ACC112 (cell line): Measurements from ENCODE around the gene FSTL1.

Experiments
- H2AFZ ChIP-seq: fragments of 200-600 bp; sonication (generic); one replicate; pipeline ENCODE4 v1.6.0; 2017; ENCODE audit warnings: antibody characterized with exemption, low read length; ENCODE audit not compliant: unreplicated experiment
- H3K27ac ChIP-seq: fragments of 200-600 bp; sonication (generic); 2 replicates; pipeline ENCODE4 v1.5.1; 2014; ENCODE audit warnings: low read depth, mild to moderate bottlenecking, antibody characterized with exemption, low read length, moderate library complexity
- H3K27me3 ChIP-seq: fragments of 200-600 bp; sonication (generic); 2 replicates; pipeline ENCODE4 v1.6.1; 2014; ENCODE audit warnings: mild to moderate bottlenecking, antibody characterized with exemption, low read length, moderate library complexity, mixed read lengths; ENCODE audit not compliant: insufficient read depth
- H3K36me3 ChIP-seq: fragments of 200-600 bp; sonication (generic); 2 replicates; pipeline ENCODE4 v1.6.1; 2016; ENCODE audit warnings: mild to moderate bottlenecking, antibody characterized with exemption, low read length, moderate library complexity, mixed read lengths; ENCODE audit not compliant: insufficient read depth
- H3K4me1 ChIP-seq: fragments of 200-600 bp; sonication (generic); one replicate; pipeline ENCODE4 v1.6.1; 2016; ENCODE audit warnings: low read length, mixed read lengths; ENCODE audit not compliant: insufficient read depth, unreplicated experiment, control insufficient read depth
- H3K4me3 ChIP-seq: fragments of 200-600 bp; sonication (generic); 2 replicates; pipeline ENCODE4 v1.5.1; 2014; ENCODE audit warnings: mild to moderate bottlenecking, low read depth, low read length
- H3K79me2 ChIP-seq: fragments of 200-600 bp; sonication (generic); one replicate; pipeline ENCODE4 v1.6.0; 2016; ENCODE audit warnings: low read length; ENCODE audit not compliant: control insufficient read depth, unreplicated experiment, insufficient read depth

Gene FSTL1, protein sequence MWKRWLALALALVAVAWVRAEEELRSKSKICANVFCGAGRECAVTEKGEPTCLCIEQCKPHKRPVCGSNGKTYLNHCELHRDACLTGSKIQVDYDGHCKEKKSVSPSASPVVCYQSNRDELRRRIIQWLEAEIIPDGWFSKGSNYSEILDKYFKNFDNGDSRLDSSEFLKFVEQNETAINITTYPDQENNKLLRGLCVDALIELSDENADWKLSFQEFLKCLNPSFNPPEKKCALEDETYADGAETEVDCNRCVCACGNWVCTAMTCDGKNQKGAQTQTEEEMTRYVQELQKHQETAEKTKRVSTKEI

DNA sequence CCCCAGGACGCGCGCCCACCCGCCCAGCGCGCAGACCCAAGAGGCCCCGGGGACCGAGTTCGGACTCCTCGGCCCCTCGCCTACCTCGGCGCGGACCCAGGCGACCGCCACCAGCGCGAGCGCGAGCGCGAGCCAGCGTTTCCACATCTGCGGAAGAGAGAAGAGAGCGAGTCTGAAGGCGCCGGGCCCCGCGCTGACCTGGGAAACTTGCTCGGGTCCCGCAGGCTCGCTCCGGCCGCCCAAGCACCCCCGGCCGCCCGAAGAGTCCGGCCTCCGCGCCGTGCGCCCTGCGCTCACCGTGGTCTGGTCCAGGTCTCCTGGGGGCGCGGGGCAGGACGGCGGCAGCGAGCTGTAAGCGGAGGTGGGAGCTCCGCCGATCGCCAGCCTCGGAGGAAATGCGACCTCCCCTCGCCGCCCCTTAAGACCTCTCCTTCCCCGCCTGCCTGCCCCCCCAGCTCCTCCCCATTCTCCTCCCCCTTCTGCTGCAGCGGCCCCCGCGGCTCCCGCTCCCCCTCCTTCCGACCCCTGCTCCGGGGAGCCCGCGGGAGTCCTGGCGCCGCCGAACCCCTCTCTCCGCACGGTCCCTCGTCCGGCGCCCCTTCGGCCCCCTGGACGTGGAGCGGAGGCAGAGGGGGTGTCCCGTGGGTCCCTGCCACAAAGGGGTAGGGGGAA lies at the start of gene FSTL1:
TSS of gene FSTL1 (minus strand) at position 393 of the 672 bp plus-strand sequence. CDS start at position 147, 246 bp downstream.
- H3K27ac ChIP-seq = peak within 1 kb of the TSS; percentile 91
- H3K79me2 ChIP-seq = peaks cover 51% of the 10 kb centered on the region
- H3K4me3 ChIP-seq = peak within 1 kb of the TSS; percentile 88
- H3K4me1 ChIP-seq = peaks cover 35% of the 10 kb centered on the region
- H3K27me3 ChIP-seq = no peaks in the 10 kb centered on the region
- peaks cover 7% of the 10 kb centered on the region; the same call in 1 of the 2 replicates for H3K36me3 ChIP-seq
- peak within 1 kb of the TSS; percentile 81 for H2AFZ ChIP-seq

DNA sequence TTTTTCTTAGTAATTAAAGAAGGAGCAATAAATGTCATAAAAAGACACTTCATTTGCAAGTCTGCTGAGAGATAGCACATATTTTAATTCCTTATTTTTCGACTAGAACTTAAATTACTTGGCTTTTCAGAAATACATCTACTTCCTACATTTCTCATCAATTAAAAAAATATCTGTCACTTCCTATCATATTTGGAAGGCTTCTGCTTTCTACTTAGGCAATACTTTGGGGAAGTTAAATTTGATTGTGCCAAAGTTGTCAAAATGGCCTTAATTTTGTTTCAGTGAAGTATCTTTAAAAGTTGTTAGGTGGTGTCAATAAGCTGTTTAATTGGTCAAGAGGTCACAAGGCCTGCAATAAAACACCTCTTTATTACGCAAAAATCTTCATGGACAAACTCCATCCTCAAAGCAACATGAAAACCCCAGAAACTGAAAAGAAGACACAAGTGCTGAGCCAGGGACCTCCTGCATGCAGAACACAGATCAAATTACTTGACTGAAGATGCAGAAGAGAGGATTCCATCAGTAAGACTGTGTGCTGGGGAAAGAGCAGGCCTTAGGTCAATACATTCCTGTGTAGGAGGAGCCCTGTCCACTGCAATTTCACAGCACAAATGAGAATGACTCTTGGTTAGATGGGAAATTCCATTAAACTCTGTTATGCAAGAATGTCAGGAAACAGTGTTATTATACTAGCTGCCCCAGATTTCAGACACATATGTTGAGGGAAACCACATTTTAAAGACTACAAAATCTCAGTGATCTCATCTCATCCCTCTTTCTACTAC lies 48.0 kb upstream of the FSTL1 start:
- H3K79me2 ChIP-seq = no peaks in the 10 kb centered on the region
- peaks cover 39% of the 10 kb centered on the region for H3K4me1 ChIP-seq
- H3K27me3 ChIP-seq = no peaks in the 10 kb centered on the region
- no peak overlapping the region for H3K4me3 ChIP-seq
- H2AFZ ChIP-seq = no peak overlapping the region
- H3K36me3 ChIP-seq = no peaks in the 10 kb centered on the region
- peak overlapping the region; percentile 66 for H3K27ac ChIP-seq

DNA sequence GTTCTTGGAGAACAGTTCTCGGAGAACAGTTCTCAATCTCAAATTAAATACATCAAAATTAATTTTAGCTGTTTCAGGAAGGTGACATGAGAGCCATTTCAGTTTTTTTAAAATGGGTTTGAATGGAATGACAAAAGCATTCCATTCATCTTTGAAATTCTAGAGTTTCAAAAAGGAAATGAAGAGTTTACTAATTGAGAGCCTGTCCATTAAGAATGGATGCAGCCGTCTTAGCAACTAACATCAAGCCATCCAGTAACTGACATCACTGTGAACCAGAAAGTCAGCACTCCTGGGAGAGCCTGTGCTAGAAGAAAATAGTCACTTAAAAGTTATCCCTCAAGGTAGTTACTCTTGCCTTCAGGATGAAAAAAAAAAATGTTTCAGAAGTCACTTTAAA lies 47.0 kb upstream of the FSTL1 start:
- peak overlapping the region; percentile 4 for H2AFZ ChIP-seq
- peak overlapping the region; percentile 69; the same call in 1 of the 2 replicates for H3K4me3 ChIP-seq
- H3K79me2 ChIP-seq = no peaks in the 10 kb centered on the region
- no peaks in the 10 kb centered on the region for H3K36me3 ChIP-seq
- peaks cover 39% of the 10 kb centered on the region for H3K4me1 ChIP-seq
- H3K27ac ChIP-seq = peak overlapping the region; percentile 94
- H3K27me3 ChIP-seq = no peaks in the 10 kb centered on the region

DNA sequence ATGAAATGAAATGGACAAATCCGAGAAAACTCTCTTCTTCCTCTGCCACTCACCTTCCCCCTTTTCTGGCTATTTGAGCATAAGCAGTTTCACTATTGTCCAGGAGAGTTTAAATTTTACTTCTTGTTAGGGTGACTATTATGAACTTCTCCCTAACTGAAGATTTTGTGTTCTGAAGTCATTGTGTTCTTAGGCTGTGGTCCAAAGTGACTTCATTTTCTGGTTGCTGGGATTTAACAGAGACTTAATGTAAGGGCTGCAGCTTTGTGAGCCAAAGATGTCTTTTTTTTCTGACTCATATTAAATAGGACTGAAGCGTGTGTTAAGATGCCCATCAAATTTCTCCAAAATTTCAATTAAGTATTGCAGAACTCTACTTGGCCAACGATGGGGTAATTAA lies 46.5 kb upstream of the FSTL1 start:
- H3K27ac ChIP-seq = peak overlapping the region; percentile 94

DNA sequence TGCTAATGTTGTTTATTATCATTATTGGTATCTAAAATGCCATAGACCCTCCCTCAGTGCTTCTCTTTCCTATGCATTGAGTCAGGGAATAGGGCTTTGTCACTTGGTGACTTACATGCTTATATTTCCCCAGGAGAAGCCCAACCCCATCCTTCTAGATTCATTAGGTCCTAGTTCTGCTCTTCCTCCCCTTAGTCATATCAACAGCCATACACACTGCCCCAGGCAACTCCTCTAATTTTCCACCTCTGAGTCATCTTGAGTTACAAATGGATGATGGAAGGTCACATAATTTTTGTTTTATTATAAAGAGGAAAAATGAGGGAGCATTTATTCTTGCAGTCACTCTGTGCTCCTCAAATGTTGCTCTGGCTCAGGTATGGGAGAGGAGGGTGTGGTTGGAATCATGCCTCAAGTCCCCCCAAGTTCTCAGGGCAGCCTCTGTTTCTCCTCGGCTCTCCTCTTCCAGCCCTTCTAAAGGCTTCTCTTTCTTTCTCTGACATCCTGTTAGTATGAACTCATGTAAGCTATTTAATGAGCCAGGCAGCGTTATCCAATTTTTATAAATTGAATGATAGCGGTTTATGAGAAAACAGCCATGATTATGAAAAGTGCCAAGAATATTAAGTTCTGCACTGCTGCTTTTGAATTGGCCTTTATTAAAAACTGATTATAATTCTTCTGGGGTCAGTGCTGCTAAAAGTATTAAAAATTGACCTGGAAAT lies 45.6 kb upstream of the FSTL1 start:
- Histone ChIP-seq H3K27me3 (no peaks in the 10 kb centered on the region), H3K36me3 (no peaks in the 10 kb centered on the region), H3K79me2 (no peaks in the 10 kb centered on the region), H3K4me1 (peaks cover 39% of the 10 kb centered on the region), H3K27ac (peak overlapping the region; percentile 94), H2AFZ (peak overlapping the region; percentile 34), H3K4me3 (peak overlapping the region; percentile 69)

More for the DNA sequence above, 46.5 kb upstream of the FSTL1 start:
- H3K4me3 ChIP-seq = peak overlapping the region; percentile 69
- peaks cover 39% of the 10 kb centered on the region for H3K4me1 ChIP-seq
- no peaks in the 10 kb centered on the region for H3K79me2 ChIP-seq
- peak overlapping the region; percentile 34 for H2AFZ ChIP-seq
- no peaks in the 10 kb centered on the region for H3K36me3 ChIP-seq
- H3K27me3 ChIP-seq = no peaks in the 10 kb centered on the region

DNA sequence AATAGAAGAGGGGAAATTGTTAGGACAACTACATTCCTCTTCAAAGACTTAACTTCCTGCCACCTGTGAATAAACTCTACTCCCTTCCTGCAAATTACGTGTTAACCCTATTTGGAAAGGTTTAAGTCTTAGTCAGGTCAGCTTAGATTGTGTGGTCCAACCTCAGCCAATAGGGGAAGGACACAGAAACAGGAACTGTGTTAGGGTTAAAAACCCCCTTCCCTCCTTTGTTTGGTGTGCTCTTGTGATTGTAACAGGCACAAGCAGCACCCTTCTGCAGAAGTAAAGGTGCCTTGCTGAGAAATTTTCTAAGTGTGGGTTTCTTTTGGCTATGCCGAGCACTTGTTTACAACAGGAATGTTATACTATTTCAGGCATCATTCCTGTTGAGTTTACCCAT lies 45.0 kb upstream of the FSTL1 start:
- Histone ChIP-seq H2AFZ (no peak overlapping the region), H3K79me2 (no peaks in the 10 kb centered on the region), H3K4me3 (peak overlapping the region; percentile 69; the same call in 1 of the 2 replicates), H3K36me3 (no peaks in the 10 kb centered on the region), H3K4me1 (peaks cover 39% of the 10 kb centered on the region), H3K27me3 (no peaks in the 10 kb centered on the region), H3K27ac (peak overlapping the region; percentile 94)

DNA sequence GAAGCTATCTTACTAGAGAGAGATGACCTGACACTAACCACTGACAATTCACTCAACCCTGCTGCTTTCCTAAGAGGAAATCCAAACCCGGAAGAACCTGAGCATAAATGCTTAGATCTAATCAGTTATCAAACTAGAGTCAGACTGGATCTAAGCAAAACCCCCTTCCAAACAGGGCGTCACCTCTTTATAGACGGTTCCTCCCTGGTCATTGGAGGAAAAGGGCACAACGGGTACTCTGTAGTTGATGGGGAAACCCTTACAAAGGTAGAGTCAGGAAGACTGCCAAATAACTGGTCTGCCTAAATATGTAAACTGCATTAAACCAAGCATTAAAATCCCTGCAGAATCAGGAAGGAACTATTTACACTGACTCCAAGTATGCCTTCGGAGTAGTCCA lies 41.3 kb upstream of the FSTL1 start:
- Histone ChIP-seq H3K27me3 (no peaks in the 10 kb centered on the region), H3K4me3 (no peak overlapping the region), H2AFZ (no peak overlapping the region), H3K36me3 (no peaks in the 10 kb centered on the region), H3K27ac (no peak overlapping the region), H3K4me1 (peaks cover 25% of the 10 kb centered on the region), H3K79me2 (no peaks in the 10 kb centered on the region)

DNA sequence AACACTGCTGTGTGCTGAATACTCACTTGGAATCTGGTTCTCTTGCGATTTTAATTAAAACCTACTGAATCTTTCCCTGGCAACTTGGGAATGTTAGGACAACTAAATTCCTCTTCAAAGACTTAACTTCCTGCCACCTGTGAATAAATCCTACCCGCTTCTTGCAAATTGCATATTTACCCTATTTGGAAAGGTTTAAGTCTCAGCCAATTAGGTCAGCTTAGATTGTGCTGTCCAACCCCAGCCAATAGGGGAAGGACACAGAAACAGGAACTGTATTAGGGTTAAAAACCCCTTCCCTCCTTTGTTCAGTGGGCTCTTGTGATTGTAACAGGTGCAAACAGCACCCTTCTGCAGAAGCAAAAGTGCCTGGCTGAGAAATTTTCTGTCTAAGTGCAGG lies 38.6 kb upstream of the FSTL1 start:
- H3K27me3 ChIP-seq = no peaks in the 10 kb centered on the region
- no peaks in the 10 kb centered on the region for H3K36me3 ChIP-seq
- peaks cover 17% of the 10 kb centered on the region for H3K4me1 ChIP-seq
- H3K79me2 ChIP-seq = no peaks in the 10 kb centered on the region
- H2AFZ ChIP-seq = no peak overlapping the region
- H3K4me3 ChIP-seq = no peak overlapping the region
- H3K27ac ChIP-seq = no peak overlapping the region

DNA sequence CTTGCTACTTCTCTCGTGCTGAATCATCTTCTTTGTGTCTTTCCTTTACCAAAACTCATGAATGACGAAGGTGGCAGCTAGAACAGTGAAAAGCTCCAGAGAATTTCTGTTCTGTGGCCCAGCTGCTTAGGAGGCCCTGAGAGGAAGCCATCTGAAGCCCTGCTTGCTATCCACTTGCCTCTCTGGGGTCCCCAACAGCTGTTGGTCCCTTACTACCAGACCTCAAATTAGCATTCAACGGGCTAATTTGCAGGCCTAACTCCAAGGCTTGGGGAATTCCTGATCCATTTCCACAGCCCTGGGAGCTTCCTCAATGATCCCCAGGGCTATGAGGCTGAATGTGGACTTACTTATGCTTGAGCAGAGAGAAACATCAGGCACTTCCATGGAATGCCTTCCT lies 37.5 kb upstream of the FSTL1 start:
- peak overlapping the region; percentile 26; the same call in 1 of the 2 replicates for H3K27ac ChIP-seq
- H3K36me3 ChIP-seq = no peaks in the 10 kb centered on the region
- no peaks in the 10 kb centered on the region for H3K27me3 ChIP-seq
- no peak overlapping the region for H3K4me3 ChIP-seq
- H3K4me1 ChIP-seq = peaks cover 17% of the 10 kb centered on the region
- no peaks in the 10 kb centered on the region for H3K79me2 ChIP-seq
- no peak overlapping the region for H2AFZ ChIP-seq

DNA sequence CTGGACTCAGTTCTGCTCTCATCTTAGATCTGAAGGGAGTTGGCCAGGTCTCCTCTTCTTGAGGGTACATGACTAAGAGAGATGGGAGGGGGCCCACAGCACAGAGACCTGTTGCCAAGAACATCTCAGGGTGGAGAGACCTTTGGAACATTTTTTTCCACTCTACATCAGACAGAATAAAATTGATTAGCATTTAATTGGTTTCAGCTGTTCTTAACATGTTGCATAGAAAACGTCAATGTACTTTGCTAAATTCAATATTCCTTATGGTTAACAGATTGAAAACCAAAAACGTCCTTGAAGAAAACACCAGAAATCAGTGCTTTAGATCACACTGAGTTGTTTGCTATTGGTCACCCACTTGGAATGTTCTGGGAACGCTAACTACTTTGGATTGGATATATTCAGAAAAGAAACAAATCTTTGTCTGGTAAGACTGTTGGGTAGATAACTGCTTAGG lies 36.4 kb upstream of the FSTL1 start:
- Histone ChIP-seq H3K27me3 (no peaks in the 10 kb centered on the region), H3K79me2 (no peaks in the 10 kb centered on the region), H2AFZ (peak overlapping the region; percentile 26), H3K4me3 (peak overlapping the region; percentile 46), H3K4me1 (peaks cover 17% of the 10 kb centered on the region), H3K36me3 (no peaks in the 10 kb centered on the region), H3K27ac (peak overlapping the region; percentile 22)
